HepG2 (cell line): ENCODE data around the gene UAP1L1. TPM values are rescaled to one million over a fixed set of nuclear protein-coding genes. Genes with fewer than 3 reads are reported as not detected.

Experiments
- CBX5 ChIP-seq: sonication (generic); formaldehyde crosslinking; IDR thresholded peaks from 2 replicates; pipeline ENCODE4 v1.4.0; 2020; ENCODE audit warnings: missing genetic modification reagents, borderline replicate concordance
- IKZF1 ChIP-seq: fragments of 450-650 bp; IDR thresholded peaks from 2 replicates; pipeline ENCODE4 v1.7.1; 2016
- KLF16 ChIP-seq, 2 experiments: sonication (generic) in 1 of 2; formaldehyde crosslinking in 1 of 2; IDR thresholded peaks; 2 replicates each; pipeline versions ENCODE4 v1.6.1 to v1.8.0; 2016 to 2023; ENCODE audit warnings: missing genetic modification reagents in 2 of 2, missing compliant biosample characterization in 1 of 2
- NFIB ChIP-seq: sonication (generic); formaldehyde crosslinking; IDR thresholded peaks from 2 replicates; pipeline ENCODE4 v1.9.0; 2021; ENCODE audit warnings: missing genetic modification reagents, mild to moderate bottlenecking, borderline replicate concordance
- NFYC ChIP-seq: IDR thresholded peaks from 2 replicates; pipeline ENCODE4 v1.6.1; 2016; ENCODE audit warnings: missing genetic modification reagents, missing compliant biosample characterization
- RELA ChIP-seq: sonication (generic); formaldehyde crosslinking; IDR thresholded peaks from 2 replicates; pipeline ENCODE4 v1.4.0; 2020; ENCODE audit warnings: missing genetic modification reagents
- SATB2 ChIP-seq: sonication (generic); formaldehyde crosslinking; IDR thresholded peaks from 2 replicates; pipeline ENCODE4 v1.5.0; 2020; ENCODE audit warnings: missing genetic modification reagents
- SNAPC2 ChIP-seq: sonication (generic); formaldehyde crosslinking; IDR thresholded peaks from 2 replicates; pipeline ENCODE4 v1.8.1; 2022; ENCODE audit warnings: mild to moderate bottlenecking, missing genetic modification reagents
- SRF ChIP-seq: IDR thresholded peaks from 2 replicates; pipeline ENCODE4 v1.6.1; 2011; ENCODE audit warnings: mild to moderate bottlenecking, low read depth, low read length, moderate library complexity
- ZFP90 ChIP-seq: sonication (generic); formaldehyde crosslinking; IDR thresholded peaks from 2 replicates; pipeline ENCODE4 v1.8.0; 2022; ENCODE audit warnings: missing genetic modification reagents, mild to moderate bottlenecking, inconsistent platforms, borderline replicate concordance
- ZKSCAN1 ChIP-seq: fragments of 150-350 bp; IDR thresholded peaks from 2 replicates; pipeline ENCODE4 v1.6.1; 2014; ENCODE audit warnings: low read length
- ZNF24 ChIP-seq: fragments of 450-650 bp; IDR thresholded peaks from 2 replicates; pipeline ENCODE4 v1.6.1; 2017; ENCODE audit warnings: antibody characterized with exemption, mild to moderate bottlenecking
- ZNF552 ChIP-seq: sonication (generic); formaldehyde crosslinking; IDR thresholded peaks from 2 replicates; pipeline ENCODE4 v1.9.0; 2022; ENCODE audit warnings: missing genetic modification reagents, mild to moderate bottlenecking, borderline replicate concordance
- ZNF605 ChIP-seq: sonication (generic); formaldehyde crosslinking; IDR thresholded peaks from 2 replicates; pipeline ENCODE4 v1.8.0; 2022; ENCODE audit warnings: mild to moderate bottlenecking, missing genetic modification reagents
- ZNF614 ChIP-seq: IDR thresholded peaks from 2 replicates; pipeline ENCODE4 v1.6.1; 2018; ENCODE audit warnings: missing biosample characterization, missing genetic modification reagents, inconsistent platforms, borderline replicate concordance
- ZNF776 ChIP-seq: sonication (generic); formaldehyde crosslinking; IDR thresholded peaks from 2 replicates; pipeline ENCODE4 v1.4.0; 2020; ENCODE audit warnings: mild to moderate bottlenecking, missing genetic modification reagents
- ZNF839 ChIP-seq: sonication (generic); formaldehyde crosslinking; IDR thresholded peaks from 2 replicates; pipeline ENCODE4 v1.4.0; 2020; ENCODE audit warnings: missing genetic modification reagents, mild to moderate bottlenecking, borderline replicate concordance
- polyA plus RNA-seq, 8 experiments: library from polyadenylated mRNA; depleted of rRNA in 3 of 8; stranded (reverse) in 7 of 8; unstranded in 1 of 8; fragments of >200 nt; fragmentation: Illumina TruSeq in 4 of 8; extraction: Trizol in 4 of 8; gene quantifications; 2 replicates each; pipeline versions ENCODE4 v1.2.1 to v1.2.3, GENCODE V29; 2011 to 2016; ENCODE audit warnings: low read depth in 4 of 8, missing spikeins in 1 of 8, mixed read lengths in 1 of 8; ENCODE audit not compliant: insufficient read depth in 1 of 8
- total RNA-seq, 5 experiments: library from RNA; depleted of rRNA; stranded (reverse); fragments of >200 nt; fragmentation: Illumina TruSeq; extraction: Trizol; gene quantifications; 2 replicates each; pipeline ENCODE4 v1.2.3, GENCODE V29; 2016; ENCODE audit warnings: low read depth in 1 of 5
- TF ChIP-seq, protein P1 (sequence below): sonication (generic); formaldehyde crosslinking; IDR thresholded peaks from 2 replicates; pipeline ENCODE4 v1.5.0; 2020; ENCODE audit warnings: missing genetic modification reagents, mild to moderate bottlenecking, borderline replicate concordance
- TF ChIP-seq, protein P2 (sequence below): IDR thresholded peaks from 2 replicates; pipeline ENCODE4 v1.6.1; 2016; ENCODE audit warnings: missing compliant biosample characterization, missing genetic modification reagents, borderline replicate concordance
- TF ChIP-seq, protein P3 (sequence below): sonication (generic); formaldehyde crosslinking; IDR thresholded peaks from 2 replicates; pipeline ENCODE4 v1.4.0; 2020; ENCODE audit warnings: mild to moderate bottlenecking, missing genetic modification reagents
- TF ChIP-seq, protein P4 (sequence below): fragments of 450-650 bp; IDR thresholded peaks from 2 replicates; pipeline ENCODE4 v1.6.1; 2017
- TF ChIP-seq, protein P5 (sequence below): sonication (generic); formaldehyde crosslinking; IDR thresholded peaks from 2 replicates; pipeline ENCODE4 v1.4.0; 2020; ENCODE audit warnings: missing genetic modification reagents

The UAP1L1 gene
- total and polyA plus RNA-seq, 2 of the 13 experiments (the other 11 are each of a cell fraction or from before 2014, with no cell fraction given), result 5.4 to 6.4 TPM

DNA sequence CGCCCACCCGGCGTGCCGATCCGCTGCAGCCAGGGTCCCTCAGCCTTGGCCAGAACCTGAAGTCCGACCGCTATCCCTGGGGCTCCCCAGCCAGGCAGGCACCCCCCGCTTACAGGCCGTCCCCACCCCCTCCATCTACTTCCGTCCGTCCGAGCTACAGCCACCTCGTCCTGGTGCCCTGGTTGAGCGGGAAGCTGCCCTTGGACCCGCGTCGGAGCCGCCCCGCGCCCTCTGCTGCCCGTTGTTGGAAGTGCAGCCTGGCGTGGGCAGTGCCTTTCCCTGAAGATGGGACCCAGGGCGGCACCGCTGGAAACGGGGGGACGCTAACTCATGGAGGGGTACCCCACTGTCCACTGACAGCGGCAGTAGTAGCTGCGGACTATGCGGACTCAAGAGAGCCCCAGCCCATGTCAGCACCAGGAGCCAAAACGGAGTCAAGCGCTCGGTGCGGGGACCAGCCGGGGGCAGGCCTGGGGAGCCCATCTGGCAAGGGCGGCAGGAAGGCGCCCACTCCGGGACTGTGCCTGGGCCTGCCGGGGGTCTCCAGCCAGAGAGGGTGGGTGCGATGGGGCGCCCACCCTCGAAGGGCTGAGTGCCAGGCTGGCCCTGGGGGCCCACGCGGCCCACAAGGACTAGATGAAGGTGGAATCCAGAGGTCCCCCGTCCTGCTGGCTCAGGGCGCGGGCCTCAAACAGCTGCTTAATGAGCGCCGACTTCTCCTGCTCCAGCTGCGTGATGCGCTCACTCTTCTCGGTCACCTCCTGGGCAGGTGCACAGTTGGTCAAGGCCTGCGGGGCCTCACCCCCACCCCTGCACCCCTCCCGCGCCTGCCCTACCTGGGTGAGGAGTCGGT is 13.1 kb upstream of the UAP1L1 start (continued):
- TF ChIP-seq, protein P1, sequence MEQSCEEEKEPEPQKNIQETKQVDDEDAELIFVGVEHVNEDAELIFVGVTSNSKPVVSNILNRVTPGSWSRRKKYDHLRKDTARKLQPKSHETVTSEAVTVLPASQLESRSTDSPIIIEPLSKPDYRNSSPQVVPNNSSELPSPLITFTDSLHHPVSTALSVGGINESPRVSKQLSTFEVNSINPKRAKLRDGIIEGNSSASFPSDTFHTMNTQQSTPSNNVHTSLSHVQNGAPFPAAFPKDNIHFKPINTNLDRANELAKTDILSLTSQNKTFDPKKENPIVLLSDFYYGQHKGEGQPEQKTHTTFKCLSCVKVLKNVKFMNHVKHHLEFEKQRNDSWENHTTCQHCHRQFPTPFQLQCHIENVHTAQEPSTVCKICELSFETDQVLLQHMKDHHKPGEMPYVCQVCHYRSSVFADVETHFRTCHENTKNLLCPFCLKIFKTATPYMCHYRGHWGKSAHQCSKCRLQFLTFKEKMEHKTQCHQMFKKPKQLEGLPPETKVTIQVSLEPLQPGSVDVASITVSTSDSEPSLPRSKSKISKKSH (CRISPR knock-in tag), result peak; percentile 74; the same call in 1 of the 2 replicates
- TF ChIP-seq SRF (no peak), SNAPC2 (no peak), ZNF552 (CRISPR knock-in tag) (no peak), SATB2 (CRISPR knock-in tag) (no peak), IKZF1 (no peak), NFIB (CRISPR knock-in tag) (no peak), ZNF614 (CRISPR knock-in tag) (no peak), KLF16 (CRISPR knock-in tag; IDR thresholded peaks at IDR 0.05) (0 out of 4 replicates have a peak, but pooled peaks of 1 of the 2 experiments have one; percentile 26), ZNF776 (CRISPR knock-in tag) (no peak), ZNF839 (no peak), RELA (CRISPR knock-in tag) (no peak), ZFP90 (0 out of 2 replicates have a peak, but pooled peaks have one; percentile 25), ZNF24 (no peak), ZKSCAN1 (no peak), ZNF605 (CRISPR knock-in tag) (no peak), CBX5 (CRISPR knock-in tag) (no peak), NFYC (CRISPR knock-in tag) (no peak)
- TF ChIP-seq, protein P2, sequence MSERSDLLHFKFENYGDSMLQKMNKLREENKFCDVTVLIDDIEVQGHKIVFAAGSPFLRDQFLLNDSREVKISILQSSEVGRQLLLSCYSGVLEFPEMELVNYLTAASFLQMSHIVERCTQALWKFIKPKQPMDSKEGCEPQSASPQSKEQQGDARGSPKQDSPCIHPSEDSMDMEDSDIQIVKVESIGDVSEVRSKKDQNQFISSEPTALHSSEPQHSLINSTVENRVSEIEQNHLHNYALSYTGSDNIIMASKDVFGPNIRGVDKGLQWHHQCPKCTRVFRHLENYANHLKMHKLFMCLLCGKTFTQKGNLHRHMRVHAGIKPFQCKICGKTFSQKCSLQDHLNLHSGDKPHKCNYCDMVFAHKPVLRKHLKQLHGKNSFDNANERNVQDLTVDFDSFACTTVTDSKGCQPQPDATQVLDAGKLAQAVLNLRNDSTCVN (CRISPR knock-in tag), result 0 out of 2 replicates have a peak, but pooled peaks have one; percentile 32
- TF ChIP-seq, protein P3, sequence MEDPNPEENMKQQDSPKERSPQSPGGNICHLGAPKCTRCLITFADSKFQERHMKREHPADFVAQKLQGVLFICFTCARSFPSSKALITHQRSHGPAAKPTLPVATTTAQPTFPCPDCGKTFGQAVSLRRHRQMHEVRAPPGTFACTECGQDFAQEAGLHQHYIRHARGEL (CRISPR knock-in tag), result 0 out of 2 replicates have a peak, but pooled peaks have one; percentile 33
- TF ChIP-seq, protein P4, sequence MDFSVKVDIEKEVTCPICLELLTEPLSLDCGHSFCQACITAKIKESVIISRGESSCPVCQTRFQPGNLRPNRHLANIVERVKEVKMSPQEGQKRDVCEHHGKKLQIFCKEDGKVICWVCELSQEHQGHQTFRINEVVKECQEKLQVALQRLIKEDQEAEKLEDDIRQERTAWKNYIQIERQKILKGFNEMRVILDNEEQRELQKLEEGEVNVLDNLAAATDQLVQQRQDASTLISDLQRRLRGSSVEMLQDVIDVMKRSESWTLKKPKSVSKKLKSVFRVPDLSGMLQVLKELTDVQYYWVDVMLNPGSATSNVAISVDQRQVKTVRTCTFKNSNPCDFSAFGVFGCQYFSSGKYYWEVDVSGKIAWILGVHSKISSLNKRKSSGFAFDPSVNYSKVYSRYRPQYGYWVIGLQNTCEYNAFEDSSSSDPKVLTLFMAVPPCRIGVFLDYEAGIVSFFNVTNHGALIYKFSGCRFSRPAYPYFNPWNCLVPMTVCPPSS, result no peak
- TF ChIP-seq, protein P5, sequence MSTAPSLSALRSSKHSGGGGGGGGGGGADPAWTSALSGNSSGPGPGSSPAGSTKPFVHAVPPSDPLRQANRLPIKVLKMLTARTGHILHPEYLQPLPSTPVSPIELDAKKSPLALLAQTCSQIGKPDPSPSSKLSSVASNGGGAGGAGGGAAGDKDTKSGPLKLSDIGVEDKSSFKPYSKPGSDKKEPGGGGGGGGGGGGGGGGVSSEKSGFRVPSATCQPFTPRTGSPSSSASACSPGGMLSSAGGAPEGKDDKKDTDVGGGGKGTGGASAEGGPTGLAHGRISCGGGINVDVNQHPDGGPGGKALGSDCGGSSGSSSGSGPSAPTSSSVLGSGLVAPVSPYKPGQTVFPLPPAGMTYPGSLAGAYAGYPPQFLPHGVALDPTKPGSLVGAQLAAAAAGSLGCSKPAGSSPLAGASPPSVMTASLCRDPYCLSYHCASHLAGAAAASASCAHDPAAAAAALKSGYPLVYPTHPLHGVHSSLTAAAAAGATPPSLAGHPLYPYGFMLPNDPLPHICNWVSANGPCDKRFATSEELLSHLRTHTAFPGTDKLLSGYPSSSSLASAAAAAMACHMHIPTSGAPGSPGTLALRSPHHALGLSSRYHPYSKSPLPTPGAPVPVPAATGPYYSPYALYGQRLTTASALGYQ (CRISPR knock-in tag), result no peak
